ENCODE data around the gene DUSP15.

DNA sequence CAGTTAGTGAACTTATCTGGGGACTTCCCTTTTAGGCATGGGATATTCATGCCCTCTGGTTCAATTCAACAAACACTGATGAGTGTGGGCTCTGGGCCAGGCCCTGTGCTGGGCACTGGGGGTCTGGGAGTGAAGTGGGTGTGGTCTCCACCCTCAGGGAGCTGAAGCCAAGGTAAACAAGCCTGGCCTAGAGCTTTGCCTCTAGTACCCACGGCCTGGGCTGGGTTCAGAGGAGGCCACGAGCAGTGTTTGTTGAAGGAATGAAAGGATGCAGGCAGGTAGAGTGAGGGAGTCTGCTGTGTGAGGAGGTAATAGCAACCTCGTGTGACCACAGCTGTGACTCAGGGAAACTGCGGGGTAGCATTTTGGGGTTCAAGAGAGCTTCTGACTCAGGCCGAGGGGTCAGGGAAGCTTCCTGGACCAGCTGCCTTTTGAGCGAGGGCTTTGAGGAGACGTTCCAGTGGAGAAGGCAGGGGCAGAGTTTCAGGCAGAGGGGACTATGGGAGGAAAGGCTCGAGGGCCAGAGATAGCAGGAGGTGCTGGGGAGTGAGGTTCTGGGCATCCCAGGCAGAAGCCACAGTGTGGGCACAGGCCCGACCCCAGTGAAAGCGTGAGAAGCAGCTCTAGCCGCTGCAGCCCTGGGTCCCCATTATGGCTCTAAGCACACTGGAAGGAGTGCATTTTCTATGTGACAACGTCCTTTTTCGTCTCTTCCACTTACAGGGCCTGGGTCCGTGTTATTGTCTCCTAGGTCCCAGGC lies 45.6 kb downstream of the DUSP15 start:
- TF ChIP-seq, protein P1, sequence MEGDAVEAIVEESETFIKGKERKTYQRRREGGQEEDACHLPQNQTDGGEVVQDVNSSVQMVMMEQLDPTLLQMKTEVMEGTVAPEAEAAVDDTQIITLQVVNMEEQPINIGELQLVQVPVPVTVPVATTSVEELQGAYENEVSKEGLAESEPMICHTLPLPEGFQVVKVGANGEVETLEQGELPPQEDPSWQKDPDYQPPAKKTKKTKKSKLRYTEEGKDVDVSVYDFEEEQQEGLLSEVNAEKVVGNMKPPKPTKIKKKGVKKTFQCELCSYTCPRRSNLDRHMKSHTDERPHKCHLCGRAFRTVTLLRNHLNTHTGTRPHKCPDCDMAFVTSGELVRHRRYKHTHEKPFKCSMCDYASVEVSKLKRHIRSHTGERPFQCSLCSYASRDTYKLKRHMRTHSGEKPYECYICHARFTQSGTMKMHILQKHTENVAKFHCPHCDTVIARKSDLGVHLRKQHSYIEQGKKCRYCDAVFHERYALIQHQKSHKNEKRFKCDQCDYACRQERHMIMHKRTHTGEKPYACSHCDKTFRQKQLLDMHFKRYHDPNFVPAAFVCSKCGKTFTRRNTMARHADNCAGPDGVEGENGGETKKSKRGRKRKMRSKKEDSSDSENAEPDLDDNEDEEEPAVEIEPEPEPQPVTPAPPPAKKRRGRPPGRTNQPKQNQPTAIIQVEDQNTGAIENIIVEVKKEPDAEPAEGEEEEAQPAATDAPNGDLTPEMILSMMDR (IDR thresholded peaks at IDR 0.05): no peak
- TF ChIP-seq EP300 (IDR thresholded peaks at IDR 0.05) (no peak), POLR2A (IDR thresholded peaks at IDR 0.05) (no peak)
